GM23338 (cell line): ENCODE results near the gene SH3PXD2B.
A peak's percentile ranks its signal among the peaks of the same experiment; 100 is the strongest.

ENCODE experiments used
- CREB1 ChIP-seq: fragments of 250-450 bp; sonication (Bioruptor Pico); IDR thresholded peaks from 2 replicates; pipeline ENCODE4 v1.5.0; 2020; ENCODE audit warnings: low read depth, mild to moderate bottlenecking, moderate library complexity
- CTCF ChIP-seq, 2 experiments: fragments of 200-600 bp in 1 of 2; sonication (generic) in 1 of 2; conservative IDR thresholded peaks; 2 replicates each; pipeline versions ENCODE4 v1.5.1 to v1.6.1; 2016 to 2017; ENCODE audit warnings: antibody characterized with exemption in 2 of 2, low read depth in 2 of 2, mild to moderate bottlenecking in 2 of 2, moderate library complexity in 1 of 2
- ETS1 ChIP-seq: IDR thresholded peaks from 2 replicates; pipeline ENCODE4 v1.6.1; 2016; ENCODE audit warnings: antibody characterized with exemption
- EZH2 ChIP-seq: fragments of 200-600 bp; sonication (generic); IDR thresholded peaks from one replicate; pipeline ENCODE4 v1.8.0; 2017; ENCODE audit warnings: antibody characterized with exemption, mild to moderate bottlenecking, low read depth; ENCODE audit not compliant: unreplicated experiment
- EZH2phosphoT487 ChIP-seq: fragments of 200-600 bp; sonication (generic); IDR thresholded peaks from one replicate; pipeline ENCODE4 v1.8.1; 2018; ENCODE audit warnings: antibody characterized with exemption; ENCODE audit not compliant: unreplicated experiment
- JUNB ChIP-seq: IDR thresholded peaks from one replicate; pipeline ENCODE4 v1.6.1; 2016; ENCODE audit warnings: antibody characterized with exemption; ENCODE audit not compliant: unreplicated experiment
- NANOG ChIP-seq: IDR thresholded peaks from 2 replicates; pipeline ENCODE4 v1.6.1; 2016; ENCODE audit warnings: antibody characterized with exemption, borderline replicate concordance
- POLR2AphosphoS5 ChIP-seq: IDR thresholded peaks from 2 replicates; pipeline ENCODE4 v1.6.1; 2016; ENCODE audit warnings: antibody characterized with exemption, low read depth
- REST ChIP-seq: IDR thresholded peaks from one replicate; pipeline ENCODE4 v1.6.1; 2018; ENCODE audit warnings: antibody characterized with exemption; ENCODE audit not compliant: unreplicated experiment
- STAT1 ChIP-seq: IDR thresholded peaks from one replicate; pipeline ENCODE4 v1.6.1; 2016; ENCODE audit warnings: antibody characterized with exemption; ENCODE audit not compliant: unreplicated experiment
- ZNF114 ChIP-seq: fragments of 250-450 bp; sonication (Bioruptor Pico); IDR thresholded peaks from 2 replicates; pipeline ENCODE4 v1.5.0; 2020; ENCODE audit warnings: mild to moderate bottlenecking, moderate library complexity
- ZNF331 ChIP-seq: fragments of 250-450 bp; sonication (Bioruptor Pico); IDR thresholded peaks from 2 replicates; pipeline ENCODE4 v1.5.0; 2020; ENCODE audit warnings: low read depth, mild to moderate bottlenecking, moderate library complexity
- ZNF462 ChIP-seq: fragments of 250-450 bp; sonication (Bioruptor Pico); IDR thresholded peaks from 2 replicates; pipeline ENCODE4 v1.5.0; 2020; ENCODE audit warnings: mild to moderate bottlenecking, moderate library complexity

GRCh38 chr5:172502969-172503368, 48.6 kb upstream of the SH3PXD2B start:
- TF ChIP-seq CTCF (conservative IDR thresholded peaks at IDR 0.05; ENCODE audit: low read depth in 2 of 2) = no peak
- TF ChIP-seq CREB1 (CRISPR knock-in tag) = no peak
- peak; percentile 81 for TF ChIP-seq ETS1
- no peak for TF ChIP-seq EZH2phosphoT487
- no peak for TF ChIP-seq EZH2
- no peak for TF ChIP-seq POLR2AphosphoS5
- TF ChIP-seq REST = no peak
- no peak for TF ChIP-seq ZNF331 (CRISPR knock-in tag)
- TF ChIP-seq STAT1 = no peak
- no peak for TF ChIP-seq ZNF462 (CRISPR knock-in tag)
- no peak for TF ChIP-seq JUNB
- TF ChIP-seq NANOG = no peak
- TF ChIP-seq ZNF114 = no peak
